GOT3 (cell line): ENCODE measurements around the gene TNFAIP8.

Experiments used
- DNase-seq: peaks from one replicate; lab custom pipeline; 2025; ENCODE audit warnings: mixed read lengths; lab: John Stamatoyannopoulos, UW

Gene TNFAIP8

GRCh38 chr5:119347991-119348390 lies 7.8 kb upstream of the TNFAIP8 start:
- no peak for DNase-seq

GRCh38 chr5:119353213-119353612 lies 2.6 kb upstream of the TNFAIP8 start:
- DNase-seq = no peak

- no peak for DNase-seq
These were observed 2.0 kb upstream of the TNFAIP8 start for GRCh38 chr5:119353686-119354366.

- DNase-seq = no peak
These were observed 1.1 kb upstream of the TNFAIP8 start for GRCh38 chr5:119354537-119355243.

- DNase-seq = no peak
These were observed 578 bp upstream of the TNFAIP8 start for GRCh38 chr5:119355244-119355638.

GRCh38 chr5:119356612-119357188 lies 881 bp downstream of the TNFAIP8 start:
- DNase-seq = no peak

GRCh38 chr5:119357270-119357669 lies 1.5 kb downstream of the TNFAIP8 start:
- no peak for DNase-seq

GRCh38 chr5:119357808-119358529 lies 2.1 kb downstream of the TNFAIP8 start:
- DNase-seq = no peak

- no peak for DNase-seq
These were observed 2.7 kb downstream of the TNFAIP8 start for GRCh38 chr5:119358530-119358900.

GRCh38 chr5:119358901-119359603 lies 3.2 kb downstream of the TNFAIP8 start:
- DNase-seq = no peak

GRCh38 chr5:119359737-119360413 lies 4.1 kb downstream of the TNFAIP8 start:
- no peak for DNase-seq

- DNase-seq = no peak
These were observed 5.2 kb downstream of the TNFAIP8 start for GRCh38 chr5:119360905-119361593.

- no peak for DNase-seq
These were observed 5.8 kb downstream of the TNFAIP8 start for GRCh38 chr5:119361594-119362125.

- DNase-seq = no peak
These were observed 6.9 kb downstream of the TNFAIP8 start for GRCh38 chr5:119362714-119363113.

GRCh38 chr5:119363271-119363670 lies 7.5 kb downstream of the TNFAIP8 start:
- no peak for DNase-seq

GRCh38 chr5:119363936-119364335 lies 8.1 kb downstream of the TNFAIP8 start:
- DNase-seq = no peak

GRCh38 chr5:119365847-119366539 lies 10.2 kb downstream of the TNFAIP8 start:
- DNase-seq = no peak

GRCh38 chr5:119366540-119366881 lies 10.7 kb downstream of the TNFAIP8 start:
- no peak for DNase-seq

- DNase-seq = no peak
These were observed 11.9 kb downstream of the TNFAIP8 start for GRCh38 chr5:119367502-119368237.
